Measurements from ENCODE around the gene MAP3K13.
A peak's percentile ranks its signal among the peaks of the same experiment; 100 is the strongest.

Gene MAP3K13

GRCh38 chr3:185325946-185326791 lies 36.8 kb upstream of the MAP3K13 start:
- Histone ChIP-seq H3K9ac (ENCODE audit: insufficient read length) (no peak overlapping the region), H3K4me3 (no peak overlapping the region), H3K9me3 (ENCODE audit: low read depth, low read length) (no peaks in the 10 kb centered on the region), H3K27ac (no peak overlapping the region), H3K36me3 (ENCODE audit: insufficient read depth, low read length) (no peaks in the 10 kb centered on the region)
- TF ChIP-seq FOXP2 (optimal IDR thresholded peaks at IDR 0.05; ENCODE audit: control extremely low read depth, extremely low read length, insufficient read depth) (no peak), POLR2AphosphoS5 (IDR thresholded peaks at IDR 0.05; ENCODE audit: borderline replicate concordance, low read depth, low read length) (no peak), EZH2 (IDR thresholded peaks at IDR 0.05) (no peak)
- no peak for DNase-seq (ENCODE audit: low read depth, low spot score)

- Histone ChIP-seq H3K9me3 (ENCODE audit: low read depth, low read length) (no peaks in the 10 kb centered on the region), H3K27ac (no peak overlapping the region), H3K36me3 (ENCODE audit: insufficient read depth, low read length) (no peaks in the 10 kb centered on the region), H3K4me3 (no peak overlapping the region), H3K9ac (ENCODE audit: insufficient read length) (no peak overlapping the region)
- TF ChIP-seq POLR2AphosphoS5 (IDR thresholded peaks at IDR 0.05; ENCODE audit: borderline replicate concordance, low read depth, low read length), result no peak
- no peak for TF ChIP-seq EZH2 (IDR thresholded peaks at IDR 0.05)
- no peak for TF ChIP-seq FOXP2 (optimal IDR thresholded peaks at IDR 0.05; ENCODE audit: control extremely low read depth, extremely low read length, insufficient read depth)
- DNase-seq (ENCODE audit: low read depth, low spot score), result no peak
These were observed 35.9 kb upstream of the MAP3K13 start for GRCh38 chr3:185327062-185327461.

- Histone ChIP-seq H3K36me3 (ENCODE audit: insufficient read depth, low read length) (no peaks in the 10 kb centered on the region), H3K27ac (peak overlapping the region; percentile 71; the same call in 1 of the 2 replicates), H3K9ac (ENCODE audit: insufficient read length) (peak overlapping the region; percentile 24), H3K4me3 (no peak overlapping the region), H3K9me3 (ENCODE audit: low read depth, low read length) (no peaks in the 10 kb centered on the region)
- no peak for DNase-seq (ENCODE audit: low read depth, low spot score)
- TF ChIP-seq EZH2 (IDR thresholded peaks at IDR 0.05) (no peak), POLR2AphosphoS5 (IDR thresholded peaks at IDR 0.05; ENCODE audit: borderline replicate concordance, low read depth, low read length) (no peak), FOXP2 (optimal IDR thresholded peaks at IDR 0.05; ENCODE audit: control extremely low read depth, extremely low read length, insufficient read depth) (no peak)
These were observed 34.5 kb upstream of the MAP3K13 start for GRCh38 chr3:185328324-185329004.

- Histone ChIP-seq H3K36me3 (ENCODE audit: insufficient read depth, low read length) (no peaks in the 10 kb centered on the region), H3K9ac (ENCODE audit: insufficient read length) (no peak overlapping the region), H3K9me3 (ENCODE audit: low read depth, low read length) (no peaks in the 10 kb centered on the region), H3K27ac (no peak overlapping the region), H3K4me3 (no peak overlapping the region)
- TF ChIP-seq FOXP2 (optimal IDR thresholded peaks at IDR 0.05; ENCODE audit: control extremely low read depth, extremely low read length, insufficient read depth), result no peak
- TF ChIP-seq POLR2AphosphoS5 (IDR thresholded peaks at IDR 0.05; ENCODE audit: borderline replicate concordance, low read depth, low read length), result no peak
- no peak for TF ChIP-seq EZH2 (IDR thresholded peaks at IDR 0.05)
- DNase-seq (ENCODE audit: low read depth, low spot score), result no peak
These were observed 32.7 kb upstream of the MAP3K13 start for GRCh38 chr3:185330238-185330637.

GRCh38 chr3:185330644-185331043 lies 32.3 kb upstream of the MAP3K13 start:
- TF ChIP-seq EZH2 (IDR thresholded peaks at IDR 0.05) (no peak), POLR2AphosphoS5 (IDR thresholded peaks at IDR 0.05; ENCODE audit: borderline replicate concordance, low read depth, low read length) (no peak), FOXP2 (optimal IDR thresholded peaks at IDR 0.05; ENCODE audit: control extremely low read depth, extremely low read length, insufficient read depth) (no peak)
- H3K4me3 ChIP-seq, result no peak overlapping the region
- no peaks in the 10 kb centered on the region for H3K36me3 ChIP-seq (ENCODE audit: insufficient read depth, low read length)
- no peak overlapping the region for H3K27ac ChIP-seq
- no peak for DNase-seq (ENCODE audit: low read depth, low spot score)
- H3K9me3 ChIP-seq (ENCODE audit: low read depth, low read length), result no peaks in the 10 kb centered on the region
- H3K9ac ChIP-seq (ENCODE audit: insufficient read length), result no peak overlapping the region

- Histone ChIP-seq H3K9ac (ENCODE audit: insufficient read length) (no peak overlapping the region), H3K9me3 (ENCODE audit: low read depth, low read length) (no peaks in the 10 kb centered on the region), H3K4me3 (no peak overlapping the region), H3K27ac (peak overlapping the region; percentile 6; the same call in 1 of the 2 replicates), H3K36me3 (ENCODE audit: insufficient read depth, low read length) (no peaks in the 10 kb centered on the region)
- TF ChIP-seq POLR2AphosphoS5 (IDR thresholded peaks at IDR 0.05; ENCODE audit: borderline replicate concordance, low read depth, low read length) (no peak), FOXP2 (optimal IDR thresholded peaks at IDR 0.05; ENCODE audit: control extremely low read depth, extremely low read length, insufficient read depth) (no peak), EZH2 (IDR thresholded peaks at IDR 0.05) (no peak)
- DNase-seq (ENCODE audit: low read depth, low spot score), result no peak
These were observed 30.8 kb upstream of the MAP3K13 start for GRCh38 chr3:185332026-185332735.

- DNase-seq (ENCODE audit: low read depth, low spot score), result no peak
- no peak overlapping the region for H3K27ac ChIP-seq
- no peaks in the 10 kb centered on the region for H3K36me3 ChIP-seq (ENCODE audit: insufficient read depth, low read length)
- TF ChIP-seq POLR2AphosphoS5 (IDR thresholded peaks at IDR 0.05; ENCODE audit: borderline replicate concordance, low read depth, low read length) (no peak), EZH2 (IDR thresholded peaks at IDR 0.05) (no peak), FOXP2 (optimal IDR thresholded peaks at IDR 0.05; ENCODE audit: control extremely low read depth, extremely low read length, insufficient read depth) (no peak)
- H3K9ac ChIP-seq (ENCODE audit: insufficient read length), result no peak overlapping the region
- H3K9me3 ChIP-seq (ENCODE audit: low read depth, low read length), result no peaks in the 10 kb centered on the region
- H3K4me3 ChIP-seq, result no peak overlapping the region
These were observed 27.1 kb upstream of the MAP3K13 start for GRCh38 chr3:185335799-185336198.
